Measurements from ENCODE around the gene WNK2.

WNK2 gene

GRCh38 chr9:93287189-93287552 is 103.2 kb downstream of the WNK2 start:
- H3K27me3 ChIP-seq (ENCODE audit: low read depth, low read length) = peaks cover 65% of the 10 kb centered on the region
- peaks cover 21% of the 10 kb centered on the region; the same call in 1 of the 2 replicates for H3K9me3 ChIP-seq (ENCODE audit: insufficient read depth, low read length)
- no peak overlapping the region for H2AFZ ChIP-seq (ENCODE audit: low read depth, low read length)
- no peak overlapping the region for H3K4me3 ChIP-seq (ENCODE audit: low read length)
- H3K79me2 ChIP-seq (ENCODE audit: low read length) = no peaks in the 10 kb centered on the region
- TF ChIP-seq CTCF (IDR thresholded peaks at IDR 0.05; ENCODE audit: low read depth, low read length) (no peak), EZH2phosphoT487 (IDR thresholded peaks at IDR 0.05; ENCODE audit: low read depth) (no peak)
- peak overlapping the region; percentile 41; the same call in 1 of the 2 replicates for H3K4me2 ChIP-seq (ENCODE audit: low read length)
- H3K4me1 ChIP-seq (ENCODE audit: low read length) = peaks cover 27% of the 10 kb centered on the region
- no peaks in the 10 kb centered on the region for H4K20me1 ChIP-seq (ENCODE audit: insufficient read depth, low read length)
- no peaks in the 10 kb centered on the region for H3K36me3 ChIP-seq (replicated peaks; ENCODE audit: low read depth, low read length)
- H3K27ac ChIP-seq (ENCODE audit: low read length) = no peak overlapping the region
- H3K9ac ChIP-seq (ENCODE audit: low read length) = no peak overlapping the region

- no peak for TF ChIP-seq CTCF (IDR thresholded peaks at IDR 0.05; ENCODE audit: low read depth, low read length)
- TF ChIP-seq EZH2phosphoT487 (IDR thresholded peaks at IDR 0.05; ENCODE audit: low read depth) = no peak
- H2AFZ ChIP-seq (ENCODE audit: low read depth, low read length) = no peak overlapping the region
- no peak overlapping the region for H3K9ac ChIP-seq (ENCODE audit: low read length)
- peaks cover 65% of the 10 kb centered on the region for H3K27me3 ChIP-seq (ENCODE audit: low read depth, low read length)
- H3K9me3 ChIP-seq (ENCODE audit: insufficient read depth, low read length) = peaks cover 21% of the 10 kb centered on the region; the same call in 1 of the 2 replicates
- no peak overlapping the region for H3K27ac ChIP-seq (ENCODE audit: low read length)
- H3K36me3 ChIP-seq (replicated peaks; ENCODE audit: low read depth, low read length) = no peaks in the 10 kb centered on the region
- H3K4me1 ChIP-seq (ENCODE audit: low read length) = peaks cover 27% of the 10 kb centered on the region
- no peak overlapping the region for H3K4me2 ChIP-seq (ENCODE audit: low read length)
- no peak overlapping the region for H3K4me3 ChIP-seq (ENCODE audit: low read length)
- H4K20me1 ChIP-seq (ENCODE audit: insufficient read depth, low read length) = no peaks in the 10 kb centered on the region
- H3K79me2 ChIP-seq (ENCODE audit: low read length) = no peaks in the 10 kb centered on the region
Observed at GRCh38 chr9:93287593-93287992, 103.7 kb downstream of the WNK2 start.

- Histone ChIP-seq H3K36me3 (replicated peaks; ENCODE audit: low read depth, low read length) (no peaks in the 10 kb centered on the region), H3K9ac (ENCODE audit: low read length) (no peak overlapping the region), H3K4me2 (ENCODE audit: low read length) (no peak overlapping the region), H3K4me3 (ENCODE audit: low read length) (no peak overlapping the region), H2AFZ (ENCODE audit: low read depth, low read length) (no peak overlapping the region), H3K4me1 (ENCODE audit: low read length) (peaks cover 27% of the 10 kb centered on the region), H3K9me3 (ENCODE audit: insufficient read depth, low read length) (peaks cover 21% of the 10 kb centered on the region; the same call in 1 of the 2 replicates), H3K27ac (ENCODE audit: low read length) (no peak overlapping the region), H3K27me3 (ENCODE audit: low read depth, low read length) (peaks cover 64% of the 10 kb centered on the region), H3K79me2 (ENCODE audit: low read length) (no peaks in the 10 kb centered on the region), H4K20me1 (ENCODE audit: insufficient read depth, low read length) (no peaks in the 10 kb centered on the region)
- TF ChIP-seq EZH2phosphoT487 (IDR thresholded peaks at IDR 0.05; ENCODE audit: low read depth) (no peak), CTCF (IDR thresholded peaks at IDR 0.05; ENCODE audit: low read depth, low read length) (no peak)
Observed at GRCh38 chr9:93288341-93288740, 104.4 kb downstream of the WNK2 start.

- H3K4me3 ChIP-seq (ENCODE audit: low read length) = no peak overlapping the region
- no peak overlapping the region for H3K27ac ChIP-seq (ENCODE audit: low read length)
- no peak overlapping the region for H3K4me2 ChIP-seq (ENCODE audit: low read length)
- peaks cover 56% of the 10 kb centered on the region for H3K27me3 ChIP-seq (ENCODE audit: low read depth, low read length)
- peaks cover 21% of the 10 kb centered on the region; the same call in 1 of the 2 replicates for H3K9me3 ChIP-seq (ENCODE audit: insufficient read depth, low read length)
- no peak overlapping the region for H2AFZ ChIP-seq (ENCODE audit: low read depth, low read length)
- TF ChIP-seq EZH2phosphoT487 (IDR thresholded peaks at IDR 0.05; ENCODE audit: low read depth) (no peak), CTCF (IDR thresholded peaks at IDR 0.05; ENCODE audit: low read depth, low read length) (no peak)
- peaks cover 27% of the 10 kb centered on the region for H3K4me1 ChIP-seq (ENCODE audit: low read length)
- no peaks in the 10 kb centered on the region for H3K79me2 ChIP-seq (ENCODE audit: low read length)
- H3K36me3 ChIP-seq (replicated peaks; ENCODE audit: low read depth, low read length) = no peaks in the 10 kb centered on the region
- no peaks in the 10 kb centered on the region for H4K20me1 ChIP-seq (ENCODE audit: insufficient read depth, low read length)
- H3K9ac ChIP-seq (ENCODE audit: low read length) = no peak overlapping the region
Observed at GRCh38 chr9:93288891-93289883, 105.2 kb downstream of the WNK2 start.

All from OCI-LY3 (cell line).